ENCODE results near the gene AFM. TPM values are rescaled to one million over a fixed set of nuclear protein-coding genes. Genes with fewer than 3 reads are reported as not detected.

The AFM gene
- total and polyA plus RNA-seq, 2 of the 13 experiments (the other 11 are each of a cell fraction or from before 2014, with no cell fraction given) = 0.13 to 1.8 TPM

GRCh38 chr4:73432169-73433000, 49.2 kb upstream of the AFM start (continued):
- 0 out of 2 replicates have a peak, but pooled peaks have one; percentile 19 for TF ChIP-seq HMGXB3 (CRISPR knock-in tag; IDR thresholded peaks at IDR 0.05; ENCODE audit: borderline replicate concordance)
- TF ChIP-seq, protein P1, sequence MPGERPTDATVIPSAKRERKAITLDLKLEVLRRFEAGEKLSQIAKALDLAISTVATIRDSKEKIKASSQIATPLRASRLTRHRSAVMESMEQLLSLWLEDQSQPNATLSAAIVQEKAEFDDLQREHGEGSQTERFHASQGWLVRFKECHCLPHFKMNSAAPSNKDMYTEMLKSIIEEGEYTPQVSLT (CRISPR knock-in tag; IDR thresholded peaks at IDR 0.05; ENCODE audit: borderline replicate concordance, low read depth) = no peak
- TF ChIP-seq SIX1 (CRISPR knock-in tag; IDR thresholded peaks at IDR 0.05; ENCODE audit: borderline replicate concordance) = peak; percentile 58; the same call in 1 of the 2 replicates
- TF ChIP-seq MIER2 (CRISPR knock-in tag; IDR thresholded peaks at IDR 0.05) = no peak
- TF ChIP-seq ZBTB21 (CRISPR knock-in tag; IDR thresholded peaks at IDR 0.05) = peak; percentile 10; the same call in 1 of the 2 replicates
- no peak for TF ChIP-seq CC2D1A (CRISPR knock-in tag; IDR thresholded peaks at IDR 0.05)
- no peak for TF ChIP-seq ATF7-NPFF (CRISPR knock-in tag; IDR thresholded peaks at IDR 0.05; ENCODE audit: low read depth)
- TF ChIP-seq ZNF598 (CRISPR knock-in tag; IDR thresholded peaks at IDR 0.05; ENCODE audit: borderline replicate concordance) = no peak
- TF ChIP-seq, protein P2, sequence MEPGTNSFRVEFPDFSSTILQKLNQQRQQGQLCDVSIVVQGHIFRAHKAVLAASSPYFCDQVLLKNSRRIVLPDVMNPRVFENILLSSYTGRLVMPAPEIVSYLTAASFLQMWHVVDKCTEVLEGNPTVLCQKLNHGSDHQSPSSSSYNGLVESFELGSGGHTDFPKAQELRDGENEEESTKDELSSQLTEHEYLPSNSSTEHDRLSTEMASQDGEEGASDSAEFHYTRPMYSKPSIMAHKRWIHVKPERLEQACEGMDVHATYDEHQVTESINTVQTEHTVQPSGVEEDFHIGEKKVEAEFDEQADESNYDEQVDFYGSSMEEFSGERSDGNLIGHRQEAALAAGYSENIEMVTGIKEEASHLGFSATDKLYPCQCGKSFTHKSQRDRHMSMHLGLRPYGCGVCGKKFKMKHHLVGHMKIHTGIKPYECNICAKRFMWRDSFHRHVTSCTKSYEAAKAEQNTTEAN (CRISPR knock-in tag; conservative IDR thresholded peaks at IDR 0.05) = peak; percentile 43; the same call in 1 of the 2 replicates
- TF ChIP-seq AFF4 (CRISPR knock-in tag; IDR thresholded peaks at IDR 0.05) = peak; percentile 79; the same call in 1 of the 2 replicates
- TF ChIP-seq MTERF4 (CRISPR knock-in tag; IDR thresholded peaks at IDR 0.05) = no peak
- TF ChIP-seq ZNF639 (CRISPR knock-in tag; conservative IDR thresholded peaks at IDR 0.05) = peak; percentile 60; the same call in 1 of the 2 replicates
